OCI-LY1 (cell line): ENCODE results near the gene CAMK4.

Source experiments
- H2AFZ ChIP-seq: fragments of 200-600 bp; sonication (generic), shearing (Covaris generic); 2 replicates; pipeline ENCODE4 v1.6.0; 2014; ENCODE audit warnings: antibody characterized with exemption, mild to moderate bottlenecking, low read length
- H3F3A ChIP-seq: fragments of 200-600 bp; sonication (generic), shearing (Covaris generic); 2 replicates; pipeline ENCODE4 v1.6.0; 2014; ENCODE audit warnings: mild to moderate bottlenecking, antibody characterized with exemption, low read length, moderate library complexity; ENCODE audit not compliant: insufficient read depth
- H3K27ac ChIP-seq: fragments of 200-600 bp; sonication (generic); 2 replicates; pipeline ENCODE4 v1.5.1; 2014; ENCODE audit warnings: low read length, mixed run types, mild to moderate bottlenecking, low read depth; ENCODE audit not compliant: poor library complexity, severe bottlenecking
- H3K27me3 ChIP-seq: fragments of 200-600 bp; sonication (generic); 2 replicates; pipeline ENCODE4 v1.6.0; 2014; ENCODE audit warnings: antibody characterized with exemption, mild to moderate bottlenecking, low read length, moderate library complexity; ENCODE audit not compliant: insufficient read depth
- H3K36me3 ChIP-seq: fragments of 200-600 bp; sonication (generic); 2 replicates; pipeline ENCODE4 v1.6.1; 2014; ENCODE audit warnings: mild to moderate bottlenecking, antibody characterized with exemption, low read length, moderate library complexity, mixed read lengths; ENCODE audit not compliant: insufficient read depth
- H3K4me1 ChIP-seq: fragments of 200-600 bp; sonication (generic); 2 replicates; pipeline ENCODE4 v1.5.1; 2014; ENCODE audit warnings: mild to moderate bottlenecking, low read length, moderate library complexity; ENCODE audit not compliant: insufficient read depth, severe bottlenecking
- H3K4me2 ChIP-seq: fragments of 200-600 bp; sonication (generic), shearing (Covaris generic); 2 replicates; pipeline ENCODE4 v1.6.1; 2014; ENCODE audit warnings: low read length
- H3K4me3 ChIP-seq: fragments of 200-600 bp; sonication (generic); 2 replicates; pipeline ENCODE4 v1.5.1; 2014; ENCODE audit warnings: low read length, low read depth, mild to moderate bottlenecking, mixed read lengths; ENCODE audit not compliant: poor library complexity, severe bottlenecking
- H3K79me2 ChIP-seq: fragments of 200-600 bp; shearing (Covaris generic); 2 replicates; pipeline ENCODE4 v1.6.1; 2016; ENCODE audit warnings: mixed run types, low read length, mixed read lengths; ENCODE audit not compliant: insufficient read depth
- H3K9ac ChIP-seq: fragments of 200-600 bp; sonication (generic), shearing (Covaris generic); 2 replicates; pipeline ENCODE4 v1.6.1; 2014; ENCODE audit warnings: mild to moderate bottlenecking, low read length, mixed read lengths
- H3K9me2 ChIP-seq: fragments of 200-600 bp; sonication (generic), shearing (Covaris generic); 2 replicates; pipeline ENCODE4 v1.6.1; 2014; ENCODE audit warnings: low read depth, mild to moderate bottlenecking, low read length, mixed read lengths
- H3K9me3 ChIP-seq: fragments of 200-600 bp; shearing (Covaris generic); 2 replicates; pipeline ENCODE4 v1.6.1; 2014; ENCODE audit warnings: low read length, mixed read lengths
- H4K20me1 ChIP-seq: fragments of 200-600 bp; sonication (generic), shearing (Covaris generic); 2 replicates; pipeline ENCODE4 v1.6.0; 2016; ENCODE audit warnings: mild to moderate bottlenecking, low read length; ENCODE audit not compliant: insufficient read depth
- EZH2 ChIP-seq: fragments of 200-600 bp; sonication (generic), shearing (Covaris generic); IDR thresholded peaks from 2 replicates; pipeline ENCODE4 v1.8.0; 2017; ENCODE audit warnings: borderline replicate concordance, mixed run types, mild to moderate bottlenecking, antibody characterized with exemption, low read length, moderate library complexity, mixed read lengths
- TF ChIP-seq, protein P1 (sequence below): fragments of 200-600 bp; sonication (generic), shearing (Covaris generic); IDR thresholded peaks from 2 replicates; pipeline ENCODE4 v1.5.1; 2017; ENCODE audit warnings: mild to moderate bottlenecking, antibody characterized with exemption, low read length, moderate library complexity, mixed read lengths

The CAMK4 gene

DNA sequence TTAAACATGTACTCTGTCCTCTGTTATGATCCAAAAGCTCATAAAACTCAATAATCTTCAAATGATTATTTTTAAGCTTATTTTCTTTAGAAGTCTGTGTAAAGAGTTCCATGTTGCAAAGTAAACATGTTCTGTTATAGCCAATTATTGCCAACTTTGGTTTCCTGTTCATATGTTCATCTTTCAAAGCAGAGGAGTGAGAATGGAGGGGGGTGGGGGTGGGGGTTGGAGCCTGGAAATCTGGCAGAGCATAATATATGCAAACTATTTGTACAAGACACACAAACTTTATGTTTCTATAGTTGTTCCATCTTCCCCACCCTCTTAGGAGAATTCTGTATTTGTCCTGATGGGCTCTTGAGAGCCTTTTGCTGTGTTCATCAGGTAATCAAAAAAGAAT, 153.1 kb downstream of the CAMK4 start:
- Histone ChIP-seq H3K79me2 (no peaks in the 10 kb centered on the region), H3K27me3 (no peaks in the 10 kb centered on the region), H3F3A (no peaks in the 10 kb centered on the region), H3K4me1 (no peaks in the 10 kb centered on the region), H3K27ac (no peak overlapping the region), H2AFZ (no peak overlapping the region), H3K9me3 (no peaks in the 10 kb centered on the region), H3K4me3 (no peak overlapping the region), H4K20me1 (no peaks in the 10 kb centered on the region), H3K9me2 (no peaks in the 10 kb centered on the region), H3K9ac (no peak overlapping the region), H3K36me3 (peaks cover 51% of the 10 kb centered on the region), H3K4me2 (no peak overlapping the region)
- TF ChIP-seq, protein P1, sequence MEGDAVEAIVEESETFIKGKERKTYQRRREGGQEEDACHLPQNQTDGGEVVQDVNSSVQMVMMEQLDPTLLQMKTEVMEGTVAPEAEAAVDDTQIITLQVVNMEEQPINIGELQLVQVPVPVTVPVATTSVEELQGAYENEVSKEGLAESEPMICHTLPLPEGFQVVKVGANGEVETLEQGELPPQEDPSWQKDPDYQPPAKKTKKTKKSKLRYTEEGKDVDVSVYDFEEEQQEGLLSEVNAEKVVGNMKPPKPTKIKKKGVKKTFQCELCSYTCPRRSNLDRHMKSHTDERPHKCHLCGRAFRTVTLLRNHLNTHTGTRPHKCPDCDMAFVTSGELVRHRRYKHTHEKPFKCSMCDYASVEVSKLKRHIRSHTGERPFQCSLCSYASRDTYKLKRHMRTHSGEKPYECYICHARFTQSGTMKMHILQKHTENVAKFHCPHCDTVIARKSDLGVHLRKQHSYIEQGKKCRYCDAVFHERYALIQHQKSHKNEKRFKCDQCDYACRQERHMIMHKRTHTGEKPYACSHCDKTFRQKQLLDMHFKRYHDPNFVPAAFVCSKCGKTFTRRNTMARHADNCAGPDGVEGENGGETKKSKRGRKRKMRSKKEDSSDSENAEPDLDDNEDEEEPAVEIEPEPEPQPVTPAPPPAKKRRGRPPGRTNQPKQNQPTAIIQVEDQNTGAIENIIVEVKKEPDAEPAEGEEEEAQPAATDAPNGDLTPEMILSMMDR = no peak
- no peak for TF ChIP-seq EZH2

DNA sequence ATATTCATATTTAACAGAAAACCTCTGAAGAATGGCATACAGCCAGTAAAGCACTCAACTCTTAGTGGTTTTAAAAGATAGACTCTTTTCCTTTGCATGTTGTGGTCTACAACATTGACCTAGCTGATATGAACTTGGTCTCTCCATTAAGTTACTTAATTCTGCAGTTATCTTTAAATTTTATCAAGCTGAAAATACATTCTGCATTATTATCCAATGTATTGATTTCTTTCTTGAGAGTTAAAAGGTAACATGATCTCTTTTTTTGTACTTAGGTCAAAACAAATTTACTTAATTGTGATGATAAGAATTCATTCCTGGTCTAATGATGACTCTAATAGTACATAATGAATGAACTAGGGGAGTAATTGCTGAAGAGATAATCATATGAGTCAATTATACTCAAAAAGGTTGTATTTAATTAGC, 155.2 kb downstream of the CAMK4 start:
- no peak for TF ChIP-seq EZH2
- TF ChIP-seq, protein P1 = no peak
- Histone ChIP-seq H3K9me2 (no peaks in the 10 kb centered on the region), H3K36me3 (peaks cover 48% of the 10 kb centered on the region), H2AFZ (no peak overlapping the region), H3K79me2 (no peaks in the 10 kb centered on the region), H3K9me3 (no peaks in the 10 kb centered on the region), H3K27me3 (no peaks in the 10 kb centered on the region), H3K27ac (no peak overlapping the region), H3F3A (no peaks in the 10 kb centered on the region), H3K4me1 (no peaks in the 10 kb centered on the region), H3K4me3 (no peak overlapping the region), H4K20me1 (no peaks in the 10 kb centered on the region), H3K9ac (no peak overlapping the region), H3K4me2 (no peak overlapping the region)

DNA sequence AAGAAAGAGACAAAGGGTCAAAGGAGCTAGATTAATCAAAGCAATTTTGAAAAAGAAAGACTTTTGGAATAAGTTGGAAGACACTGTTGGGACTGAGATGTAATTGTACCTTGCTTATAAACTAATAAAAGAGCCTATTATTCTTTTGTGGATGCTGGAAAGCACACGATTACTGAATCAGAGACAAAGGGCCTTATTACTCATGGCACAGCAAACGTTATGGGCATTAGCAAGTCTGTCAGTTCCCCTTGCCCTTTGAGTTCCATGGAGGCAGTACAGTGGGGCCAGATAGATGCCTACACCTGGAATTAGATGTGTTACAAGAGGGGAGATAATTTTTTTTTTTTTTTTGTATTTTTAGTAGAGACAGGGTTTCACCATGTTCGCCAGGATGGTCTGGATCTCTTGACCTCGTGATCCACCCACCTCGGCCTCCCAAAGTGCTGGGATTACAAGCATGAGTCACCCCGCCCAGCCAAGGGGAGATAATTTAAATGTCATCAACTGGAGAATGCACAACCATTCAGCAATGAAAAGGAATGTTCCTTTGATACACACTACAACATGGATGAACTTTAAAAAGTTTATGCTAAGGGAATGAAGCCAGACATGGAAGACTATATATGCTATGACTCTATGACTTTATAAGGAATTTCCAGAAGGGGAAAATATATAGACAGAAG, 159.2 kb downstream of the CAMK4 start:
- Histone ChIP-seq H2AFZ (no peak overlapping the region), H3K4me2 (no peak overlapping the region), H3K4me1 (no peaks in the 10 kb centered on the region), H3K4me3 (no peak overlapping the region), H3K9me2 (no peaks in the 10 kb centered on the region), H3K27ac (no peak overlapping the region), H3K79me2 (no peaks in the 10 kb centered on the region), H3K27me3 (no peaks in the 10 kb centered on the region), H4K20me1 (no peaks in the 10 kb centered on the region), H3K9ac (no peak overlapping the region), H3F3A (no peaks in the 10 kb centered on the region), H3K36me3 (peaks cover 41% of the 10 kb centered on the region), H3K9me3 (no peaks in the 10 kb centered on the region)
- TF ChIP-seq EZH2 = no peak
- TF ChIP-seq, protein P1 = no peak
